ENCODE measurements around the gene FSTL1.

Gene FSTL1

GRCh38 chr3:120450600-120451271 is at the start of gene FSTL1:
FSTL1 (minus strand) TSS chr3:120450992; CDS start chr3:120450746, 246 bp downstream.
- in situ Hi-C loops (cut with HindIII; ENCODE audit: low sequenced_read_pairs), result no loop called here

GRCh38 chr3:120498556-120499346 is 48.0 kb upstream of the FSTL1 start:
- in situ Hi-C loops (cut with HindIII; ENCODE audit: low sequenced_read_pairs), result no loop called here

GRCh38 chr3:120497818-120498217 is 47.0 kb upstream of the FSTL1 start:
- in situ Hi-C loops (cut with HindIII; ENCODE audit: low sequenced_read_pairs), result no loop called here

- in situ Hi-C loops (cut with HindIII; ENCODE audit: low sequenced_read_pairs), result no loop called here
Observed at GRCh38 chr3:120497336-120497735, 46.5 kb upstream of the FSTL1 start.

- in situ Hi-C loops (cut with HindIII; ENCODE audit: low sequenced_read_pairs), result no loop called here
Observed at GRCh38 chr3:120496278-120497002, 45.6 kb upstream of the FSTL1 start.

- in situ Hi-C loops (cut with HindIII; ENCODE audit: low sequenced_read_pairs), result no loop called here
Observed at GRCh38 chr3:120495809-120496208, 45.0 kb upstream of the FSTL1 start.

GRCh38 chr3:120492103-120492502 is 41.3 kb upstream of the FSTL1 start:
- in situ Hi-C loops (cut with HindIII; ENCODE audit: low sequenced_read_pairs), result no loop called here

GRCh38 chr3:120489421-120489820 is 38.6 kb upstream of the FSTL1 start:
- in situ Hi-C loops (cut with HindIII; ENCODE audit: low sequenced_read_pairs), result no loop called here

GRCh38 chr3:120488296-120488695 is 37.5 kb upstream of the FSTL1 start:
- in situ Hi-C loops (cut with HindIII; ENCODE audit: low sequenced_read_pairs), result no loop called here

- in situ Hi-C loops (cut with HindIII; ENCODE audit: low sequenced_read_pairs), result no loop called here
Observed at GRCh38 chr3:120487191-120487650, 36.4 kb upstream of the FSTL1 start.

GRCh38 chr3:120481081-120481480 is 30.3 kb upstream of the FSTL1 start:
- in situ Hi-C loops (cut with HindIII; ENCODE audit: low sequenced_read_pairs), result no loop called here

GRCh38 chr3:120477781-120478180 is 27.0 kb upstream of the FSTL1 start:
- in situ Hi-C loops (cut with HindIII; ENCODE audit: low sequenced_read_pairs), result no loop called here

GRCh38 chr3:120475722-120476377 is 25.1 kb upstream of the FSTL1 start:
- in situ Hi-C loops (cut with HindIII; ENCODE audit: low sequenced_read_pairs), result no loop called here

GRCh38 chr3:120473896-120474675 is 23.3 kb upstream of the FSTL1 start:
- in situ Hi-C loops (cut with HindIII; ENCODE audit: low sequenced_read_pairs), result no loop called here

GRCh38 chr3:120473389-120473788 is 22.6 kb upstream of the FSTL1 start:
- in situ Hi-C loops (cut with HindIII; ENCODE audit: low sequenced_read_pairs), result no loop called here

GRCh38 chr3:120472121-120472844 is 21.5 kb upstream of the FSTL1 start:
- in situ Hi-C loops (cut with HindIII; ENCODE audit: low sequenced_read_pairs), result no loop called here

GRCh38 chr3:120471643-120472042 is 20.9 kb upstream of the FSTL1 start:
- in situ Hi-C loops (cut with HindIII; ENCODE audit: low sequenced_read_pairs), result no loop called here

GRCh38 chr3:120470870-120471269 is 20.1 kb upstream of the FSTL1 start:
- in situ Hi-C loops (cut with HindIII; ENCODE audit: low sequenced_read_pairs), result no loop called here

GRCh38 chr3:120469882-120470301 is 19.1 kb upstream of the FSTL1 start:
- in situ Hi-C loops (cut with HindIII; ENCODE audit: low sequenced_read_pairs), result no loop called here

- in situ Hi-C loops (cut with HindIII; ENCODE audit: low sequenced_read_pairs), result no loop called here
Observed at GRCh38 chr3:120469440-120469839, 18.6 kb upstream of the FSTL1 start.

Data from DLD1 (cell line).